ENCODE measurements around the gene INHBC.
A peak's percentile ranks its signal among the peaks of the same experiment; 100 is the strongest.

INHBC gene

DNA sequence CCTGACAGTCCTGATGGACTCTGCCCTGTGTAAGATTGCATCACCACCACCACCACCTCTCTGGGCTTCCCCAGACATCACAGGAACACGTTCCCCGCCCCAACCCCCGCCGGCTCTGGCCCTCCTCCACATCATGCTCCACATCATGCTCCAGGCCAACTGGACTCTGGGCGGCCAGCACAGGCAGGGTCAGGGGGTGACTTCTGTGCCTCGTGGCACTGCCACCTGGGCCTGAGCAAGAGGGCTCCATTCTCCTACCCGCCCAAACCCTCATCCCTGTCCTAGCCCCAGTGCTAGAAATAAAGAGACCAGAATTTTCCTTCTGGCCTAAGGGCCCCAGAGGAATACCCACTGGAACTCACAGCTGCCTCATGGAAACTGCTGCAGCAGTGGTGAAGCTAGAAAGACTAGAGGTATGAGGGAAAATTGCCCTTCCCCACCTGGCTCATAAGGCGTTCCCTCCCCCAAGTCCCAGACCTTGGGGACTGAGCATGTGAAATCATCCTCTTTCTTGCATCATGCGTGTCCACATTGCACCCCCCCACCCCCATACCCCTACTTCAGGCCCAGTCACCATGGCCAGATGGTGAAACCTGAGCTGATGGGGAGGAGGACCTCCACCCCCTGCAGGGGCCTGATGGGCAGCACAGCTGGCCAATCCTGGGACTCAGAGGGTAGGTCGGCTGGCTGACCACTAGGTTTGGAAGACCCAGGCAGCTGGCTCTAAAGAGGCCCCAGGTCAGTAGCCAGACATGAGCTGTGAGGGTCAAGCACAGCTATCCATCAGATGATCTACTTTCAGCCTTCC, 20.2 kb downstream of the INHBC start, which contains the start of gene INHBE:
INHBE (plus strand) TSS at position 742 of the 808 bp plus-strand sequence. CDS start 230 bp downstream, outside the sequence.
- no peak for DNase-seq

DNA sequence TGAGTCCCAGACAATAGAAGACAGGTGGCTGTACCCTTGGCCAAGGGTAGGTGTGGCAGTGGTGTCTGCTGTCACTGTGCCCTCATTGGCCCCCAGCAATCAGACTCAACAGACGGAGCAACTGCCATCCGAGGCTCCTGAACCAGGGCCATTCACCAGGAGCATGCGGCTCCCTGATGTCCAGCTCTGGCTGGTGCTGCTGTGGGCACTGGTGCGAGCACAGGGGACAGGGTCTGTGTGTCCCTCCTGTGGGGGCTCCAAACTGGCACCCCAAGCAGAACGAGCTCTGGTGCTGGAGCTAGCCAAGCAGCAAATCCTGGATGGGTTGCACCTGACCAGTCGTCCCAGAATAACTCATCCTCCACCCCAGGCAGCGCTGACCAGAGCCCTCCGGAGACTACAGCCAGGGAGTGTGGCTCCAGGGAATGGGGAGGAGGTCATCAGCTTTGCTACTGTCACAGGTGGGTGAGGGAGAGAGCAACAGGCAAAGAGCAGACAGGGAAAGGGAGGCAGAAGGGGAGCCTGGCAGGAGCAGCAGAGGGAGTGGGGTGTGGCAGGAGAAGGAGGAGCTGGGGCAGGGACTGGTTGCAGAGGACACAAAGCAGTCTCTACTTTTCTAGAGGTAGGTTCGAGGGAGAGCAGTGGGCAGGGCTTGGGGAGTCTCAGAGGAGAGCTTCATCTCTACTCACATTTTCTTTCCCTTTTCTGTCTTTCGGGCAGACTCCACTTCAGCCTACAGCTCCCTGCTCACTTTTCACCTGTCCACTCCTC, 21.0 kb downstream of the INHBC start:
- DNase-seq = no peak

DNA sequence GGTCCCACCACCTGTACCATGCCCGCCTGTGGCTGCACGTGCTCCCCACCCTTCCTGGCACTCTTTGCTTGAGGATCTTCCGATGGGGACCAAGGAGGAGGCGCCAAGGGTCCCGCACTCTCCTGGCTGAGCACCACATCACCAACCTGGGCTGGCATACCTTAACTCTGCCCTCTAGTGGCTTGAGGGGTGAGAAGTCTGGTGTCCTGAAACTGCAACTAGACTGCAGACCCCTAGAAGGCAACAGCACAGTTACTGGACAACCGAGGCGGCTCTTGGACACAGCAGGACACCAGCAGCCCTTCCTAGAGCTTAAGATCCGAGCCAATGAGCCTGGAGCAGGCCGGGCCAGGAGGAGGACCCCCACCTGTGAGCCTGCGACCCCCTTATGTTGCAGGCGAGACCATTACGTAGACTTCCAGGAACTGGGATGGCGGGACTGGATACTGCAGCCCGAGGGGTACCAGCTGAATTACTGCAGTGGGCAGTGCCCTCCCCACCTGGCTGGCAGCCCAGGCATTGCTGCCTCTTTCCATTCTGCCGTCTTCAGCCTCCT, 21.6 kb downstream of the INHBC start:
- DNase-seq = peak; percentile 60 to 65

DNA sequence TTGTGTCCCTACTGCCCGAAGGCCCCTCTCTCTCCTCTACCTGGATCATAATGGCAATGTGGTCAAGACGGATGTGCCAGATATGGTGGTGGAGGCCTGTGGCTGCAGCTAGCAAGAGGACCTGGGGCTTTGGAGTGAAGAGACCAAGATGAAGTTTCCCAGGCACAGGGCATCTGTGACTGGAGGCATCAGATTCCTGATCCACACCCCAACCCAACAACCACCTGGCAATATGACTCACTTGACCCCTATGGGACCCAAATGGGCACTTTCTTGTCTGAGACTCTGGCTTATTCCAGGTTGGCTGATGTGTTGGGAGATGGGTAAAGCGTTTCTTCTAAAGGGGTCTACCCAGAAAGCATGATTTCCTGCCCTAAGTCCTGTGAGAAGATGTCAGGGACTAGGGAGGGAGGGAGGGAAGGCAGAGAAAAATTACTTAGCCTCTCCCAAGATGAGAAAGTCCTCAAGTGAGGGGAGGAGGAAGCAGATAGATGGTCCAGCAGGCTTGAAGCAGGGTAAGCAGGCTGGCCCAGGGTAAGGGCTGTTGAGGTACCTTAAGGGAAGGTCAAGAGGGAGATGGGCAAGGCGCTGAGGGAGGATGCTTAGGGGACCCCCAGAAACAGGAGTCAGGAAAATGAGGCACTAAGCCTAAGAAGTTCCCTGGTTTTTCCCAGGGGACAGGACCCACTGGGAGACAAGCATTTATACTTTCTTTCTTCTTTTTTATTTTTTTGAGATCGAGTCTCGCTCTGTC, 22.3 kb downstream of the INHBC start:
- no peak for DNase-seq

DNA sequence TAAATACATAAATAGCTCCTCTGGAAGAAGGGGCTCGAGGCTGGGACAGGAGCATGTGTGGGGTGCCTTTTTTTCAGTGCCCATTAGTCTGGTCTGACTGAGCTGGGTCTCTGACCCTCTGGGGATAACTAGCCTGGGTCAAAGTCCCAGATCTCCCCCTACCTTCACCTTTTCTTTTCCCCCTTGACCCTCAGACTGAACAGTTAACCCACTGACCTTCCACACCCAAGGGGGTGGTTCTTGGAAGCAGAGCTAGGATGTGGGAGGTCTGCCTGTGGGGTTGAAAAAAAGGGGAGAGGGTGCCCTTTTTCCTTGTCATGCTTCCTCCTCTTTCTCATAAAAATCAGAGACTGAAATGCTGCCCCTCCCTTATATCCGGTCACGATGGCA, 24.1 kb downstream of the INHBC start:
- no peak for DNase-seq

DNA sequence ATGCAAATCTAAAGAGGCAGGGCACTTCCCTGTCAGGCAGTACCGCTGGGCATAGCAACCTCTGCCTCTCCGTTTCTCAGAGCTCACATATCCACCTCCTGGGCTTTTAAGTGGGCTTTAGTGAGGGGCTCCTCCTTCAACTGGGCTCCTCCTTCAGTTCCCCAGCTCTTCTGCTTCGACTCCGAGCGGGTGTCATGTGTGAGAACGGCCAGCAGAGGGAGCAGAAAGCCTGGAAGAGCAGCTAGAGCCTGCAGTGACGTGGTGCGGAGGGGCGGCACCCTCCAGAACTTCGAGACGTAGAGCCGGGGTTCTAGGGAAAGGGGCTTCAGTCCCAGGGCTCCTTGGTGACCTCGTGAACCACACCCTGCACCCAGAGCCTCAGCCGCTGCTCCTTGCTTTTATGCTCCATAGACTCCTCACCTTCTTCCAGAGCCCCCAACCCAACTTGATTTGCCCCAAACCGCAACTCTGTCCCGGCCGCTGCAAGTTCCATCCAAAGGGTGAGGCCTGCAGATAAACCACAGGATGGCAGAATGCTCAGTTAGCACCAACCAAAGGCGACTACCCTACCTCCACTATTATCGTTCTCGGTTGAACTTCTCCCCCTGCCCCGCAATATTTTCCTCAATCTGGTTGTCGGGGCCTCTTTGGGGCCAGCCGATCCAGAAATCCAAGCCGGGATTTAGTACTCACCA, 24.6 kb downstream of the INHBC start:
- DNase-seq = peak; percentile 95 to 96

DNA sequence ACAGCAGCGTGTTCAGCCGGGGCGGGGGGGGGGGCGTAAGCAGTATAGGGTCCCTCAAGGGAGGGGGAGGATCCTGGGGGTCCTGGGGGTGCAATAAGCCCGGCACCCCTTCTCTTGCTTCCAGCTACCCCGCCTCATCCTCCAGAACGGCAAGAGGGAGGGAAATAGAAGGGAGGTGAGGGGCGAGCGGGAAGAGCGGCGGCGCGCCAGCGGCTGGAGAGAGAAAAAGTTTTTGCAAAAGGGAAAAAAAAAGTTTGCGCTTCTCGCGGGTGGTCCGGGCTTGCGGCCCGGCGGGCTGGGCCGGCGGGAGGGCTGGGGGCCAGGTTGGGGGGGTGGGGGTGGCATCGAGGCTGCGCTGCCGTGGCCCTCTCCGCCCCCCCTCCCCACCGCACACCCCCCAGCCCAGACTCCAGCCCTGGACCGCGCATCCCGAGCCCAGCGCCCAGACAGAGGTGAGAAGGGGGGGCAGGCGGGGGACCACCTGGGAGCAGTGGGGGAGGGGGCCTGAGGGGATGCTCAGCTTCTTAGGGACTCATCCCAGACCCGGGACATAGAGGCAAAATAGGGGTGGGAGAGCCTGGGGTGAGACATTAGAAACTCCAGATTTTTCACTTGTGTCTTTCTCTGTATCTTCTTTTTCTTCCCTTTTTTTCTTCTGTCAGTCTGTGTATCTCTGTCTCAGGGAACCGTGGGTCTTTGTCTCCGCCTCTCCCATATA, 25.3 kb downstream of the INHBC start, which contains the start of gene GLI1:
GLI1 (plus strand) TSS at position 36 of the 718 bp plus-strand sequence. CDS start 3,907 bp downstream, outside the sequence.
- no peak for DNase-seq

DNA sequence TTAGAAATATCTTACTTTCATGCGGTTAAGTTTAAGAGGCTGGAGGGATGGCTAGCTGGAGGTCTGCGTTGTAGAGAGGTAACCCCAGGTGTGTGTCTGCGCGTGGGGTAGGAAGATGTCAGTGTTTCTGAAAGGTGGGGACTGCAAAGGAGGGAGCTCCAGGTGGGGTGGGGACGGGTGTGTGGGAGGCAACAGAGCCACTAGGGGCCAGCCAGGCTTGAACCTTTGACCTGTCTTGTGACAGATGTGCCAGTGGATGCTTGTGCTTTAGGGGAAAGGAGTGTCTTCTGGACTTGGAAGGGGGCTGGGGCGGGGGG, 25.8 kb downstream of the INHBC start:
- DNase-seq = no peak

DNA sequence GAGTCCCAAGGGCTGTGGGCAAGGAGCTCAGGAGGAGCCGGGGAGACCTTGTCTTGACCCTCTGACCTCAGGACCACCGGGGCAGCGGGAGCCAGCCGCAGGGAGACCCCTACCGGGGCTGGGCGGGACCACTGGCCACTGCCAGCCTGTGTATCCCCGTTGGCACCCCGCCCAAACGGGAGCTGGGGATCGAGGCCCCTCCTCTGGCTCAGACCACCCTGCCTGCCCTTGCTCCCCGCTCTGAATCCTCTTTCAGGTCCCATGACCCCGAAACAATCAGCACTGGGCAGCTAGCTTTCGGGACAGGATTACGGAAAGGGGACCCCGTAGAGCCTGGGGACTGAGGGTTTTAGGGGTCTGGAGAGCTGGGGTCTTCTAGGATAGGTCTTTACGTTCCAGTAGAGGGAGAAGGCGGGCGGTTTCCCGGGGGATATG, 26.3 kb downstream of the INHBC start:
- no peak for DNase-seq

DNA sequence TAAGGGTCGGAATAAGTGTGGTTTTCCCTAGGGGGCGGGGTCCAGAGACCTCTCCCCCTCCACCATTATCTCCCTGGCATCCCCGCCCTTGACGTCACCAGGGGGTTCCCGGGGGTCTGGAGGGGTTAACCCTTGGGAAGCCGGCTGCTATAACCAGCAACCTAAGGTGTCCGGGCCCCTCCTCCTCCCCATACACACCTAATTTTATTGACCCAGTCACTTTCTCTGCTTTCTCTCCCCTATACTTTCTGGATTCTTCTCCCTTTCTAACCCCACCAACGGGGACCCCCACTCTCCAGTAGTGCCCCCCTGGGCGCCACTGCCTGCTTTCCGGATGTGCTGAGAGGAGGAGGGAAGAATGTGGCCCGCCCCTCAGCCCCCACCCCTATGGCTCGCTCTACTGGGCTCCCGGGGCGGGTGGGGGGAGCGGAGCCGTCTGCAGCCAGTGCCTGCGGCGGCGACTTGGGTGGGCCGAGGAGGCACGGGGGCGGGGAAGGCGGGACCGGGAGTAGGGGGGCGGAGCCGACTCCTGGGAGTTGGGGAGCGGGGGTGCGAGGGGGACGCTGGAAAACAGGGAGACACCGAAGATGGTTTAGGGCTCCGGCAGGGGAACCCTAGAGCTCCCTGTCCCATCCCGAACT, 26.8 kb downstream of the INHBC start:
- DNase-seq = peak; percentile 37 to 67

DNA sequence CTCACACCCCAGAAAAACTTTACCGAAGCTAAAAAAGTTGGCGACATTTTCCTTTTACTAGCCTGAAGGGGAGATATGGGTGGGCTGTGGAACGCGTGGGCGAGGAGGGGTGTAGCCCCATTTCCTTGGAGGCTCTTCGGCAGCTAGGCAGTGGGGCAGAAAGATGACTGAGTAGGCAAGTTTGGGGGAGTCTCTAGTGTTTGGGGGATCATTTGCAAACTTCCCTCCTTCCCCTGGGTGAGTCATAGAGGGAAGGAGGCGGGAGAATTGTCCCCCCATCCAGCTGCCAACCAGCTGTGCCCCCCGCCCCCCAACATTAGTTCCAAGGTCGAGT, 27.3 kb downstream of the INHBC start:
- DNase-seq = no peak

DNA sequence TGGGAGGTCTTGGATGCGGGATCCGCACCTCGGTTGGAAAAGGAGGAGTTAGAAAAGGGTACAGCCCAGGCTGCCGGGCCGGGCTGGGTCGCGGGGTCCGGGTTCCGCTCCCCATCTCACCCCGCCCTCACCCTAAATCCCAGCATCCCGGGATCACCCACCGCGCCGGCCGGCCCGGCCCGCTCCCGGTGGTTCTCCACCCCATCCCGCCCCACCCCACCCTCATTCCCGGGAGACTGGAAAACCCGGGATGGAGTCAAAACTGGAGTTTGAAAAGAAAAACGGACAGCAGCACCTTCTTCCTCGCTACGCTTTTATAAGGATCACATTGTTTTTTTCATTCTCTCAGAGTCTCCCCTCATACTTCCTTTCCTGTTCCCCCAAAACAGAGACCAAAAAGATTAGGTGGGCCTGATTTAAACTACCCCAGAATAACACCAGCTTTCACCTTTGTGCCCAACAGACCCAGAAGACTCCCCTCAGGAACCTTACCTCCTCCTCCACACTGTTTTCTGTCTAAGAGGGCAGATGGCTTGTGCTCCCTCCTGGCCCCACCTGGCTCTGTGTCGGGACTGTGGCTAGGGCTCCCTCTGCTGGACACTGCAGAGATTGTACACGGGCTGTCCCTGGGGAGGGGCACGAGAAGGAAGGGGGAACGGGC, 27.8 kb downstream of the INHBC start:
- DNase-seq = peak; percentile 90 to 92

DNA sequence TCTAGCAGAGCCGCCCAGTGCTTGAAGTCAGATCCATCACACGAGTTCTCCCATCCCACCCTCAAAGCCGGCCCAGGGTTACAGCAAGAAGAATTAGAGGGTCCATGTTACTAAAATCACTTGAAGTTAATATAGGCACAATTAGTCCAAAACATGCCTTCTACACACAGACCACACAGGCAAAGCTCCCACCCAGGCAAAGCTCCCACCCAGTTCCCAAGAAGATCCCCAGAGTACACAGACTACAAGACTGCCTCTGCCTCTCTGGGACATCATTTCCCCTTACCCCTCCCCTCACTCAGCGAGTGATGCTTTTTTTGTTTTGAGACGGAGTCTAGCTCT, 28.3 kb downstream of the INHBC start:
- no peak for DNase-seq

DNA sequence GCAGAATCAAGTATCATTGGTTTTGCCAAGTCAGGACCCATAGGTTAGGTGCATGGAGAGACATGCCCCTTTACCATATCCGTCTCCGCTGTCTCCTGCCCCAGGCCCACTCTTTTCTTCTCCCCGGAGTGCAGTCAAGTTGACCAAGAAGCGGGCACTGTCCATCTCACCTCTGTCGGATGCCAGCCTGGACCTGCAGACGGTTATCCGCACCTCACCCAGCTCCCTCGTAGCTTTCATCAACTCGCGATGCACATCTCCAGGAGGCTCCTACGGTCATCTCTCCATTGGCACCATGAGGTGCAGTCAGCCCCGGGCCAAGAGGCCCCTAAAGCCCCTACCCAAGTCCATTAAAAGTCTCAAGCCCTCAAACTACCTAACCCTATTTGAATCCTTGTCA, 30.0 kb downstream of the INHBC start:
- DNase-seq = no peak

DNA sequence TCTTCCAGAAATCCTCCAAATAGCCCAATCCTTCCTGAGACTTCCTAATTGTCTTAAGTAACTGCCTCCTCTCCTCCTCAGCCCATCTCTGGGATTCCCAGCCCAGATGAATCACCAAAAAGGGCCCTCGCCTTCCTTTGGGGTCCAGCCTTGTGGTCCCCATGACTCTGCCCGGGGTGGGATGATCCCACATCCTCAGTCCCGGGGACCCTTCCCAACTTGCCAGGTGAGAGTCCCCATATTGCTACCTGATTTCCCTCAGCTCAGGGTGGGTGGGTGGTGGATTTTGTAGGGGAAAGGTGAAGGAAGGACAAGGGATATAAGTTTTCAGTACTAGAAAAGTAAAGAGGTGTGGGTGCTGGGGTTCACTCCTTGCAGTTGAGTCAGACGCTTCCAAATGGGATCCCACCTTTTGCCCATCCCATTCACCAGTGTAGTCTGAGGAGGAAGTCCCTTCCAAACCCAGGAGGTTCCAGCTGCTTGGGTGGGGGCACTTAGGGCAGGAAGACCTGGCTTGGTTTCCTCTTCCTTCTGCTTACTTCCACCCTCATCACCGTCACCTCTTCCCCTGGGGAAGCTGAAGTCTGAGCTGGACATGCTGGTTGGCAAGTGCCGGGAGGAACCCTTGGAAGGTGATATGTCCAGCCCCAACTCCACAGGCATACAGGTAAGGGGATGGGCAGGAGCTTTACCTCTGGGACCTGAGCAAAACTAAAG, 30.6 kb downstream of the INHBC start:
- no peak for DNase-seq

DNA sequence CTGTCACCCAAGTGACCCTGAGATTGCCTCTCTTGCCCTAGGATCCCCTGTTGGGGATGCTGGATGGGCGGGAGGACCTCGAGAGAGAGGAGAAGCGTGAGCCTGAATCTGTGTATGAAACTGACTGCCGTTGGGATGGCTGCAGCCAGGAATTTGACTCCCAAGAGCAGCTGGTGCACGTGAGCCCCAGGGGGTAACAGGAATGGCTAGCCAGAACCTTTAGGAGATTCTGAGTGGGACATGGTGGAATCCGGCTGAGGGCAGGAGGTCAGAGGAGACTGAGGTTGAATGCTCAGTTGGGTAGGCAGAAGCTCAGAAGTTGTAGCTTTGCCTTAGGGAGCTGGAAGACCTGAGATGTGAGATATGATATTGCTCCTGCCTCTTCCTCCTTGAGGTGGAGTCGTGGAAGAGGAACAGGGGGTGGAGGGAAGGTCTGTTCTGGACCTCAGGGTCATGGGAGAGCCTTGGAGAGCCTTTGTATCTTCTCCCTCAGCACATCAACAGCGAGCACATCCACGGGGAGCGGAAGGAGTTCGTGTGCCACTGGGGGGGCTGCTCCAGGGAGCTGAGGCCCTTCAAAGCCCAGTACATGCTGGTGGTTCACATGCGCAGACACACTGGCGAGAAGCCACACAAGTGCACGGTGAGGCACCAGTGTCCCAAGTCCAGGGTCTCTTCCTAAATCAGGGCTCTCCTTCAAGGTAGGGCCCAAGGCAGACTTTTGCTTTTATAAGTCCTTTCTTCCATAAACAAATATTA, 31.3 kb downstream of the INHBC start:
- DNase-seq = no peak

DNA sequence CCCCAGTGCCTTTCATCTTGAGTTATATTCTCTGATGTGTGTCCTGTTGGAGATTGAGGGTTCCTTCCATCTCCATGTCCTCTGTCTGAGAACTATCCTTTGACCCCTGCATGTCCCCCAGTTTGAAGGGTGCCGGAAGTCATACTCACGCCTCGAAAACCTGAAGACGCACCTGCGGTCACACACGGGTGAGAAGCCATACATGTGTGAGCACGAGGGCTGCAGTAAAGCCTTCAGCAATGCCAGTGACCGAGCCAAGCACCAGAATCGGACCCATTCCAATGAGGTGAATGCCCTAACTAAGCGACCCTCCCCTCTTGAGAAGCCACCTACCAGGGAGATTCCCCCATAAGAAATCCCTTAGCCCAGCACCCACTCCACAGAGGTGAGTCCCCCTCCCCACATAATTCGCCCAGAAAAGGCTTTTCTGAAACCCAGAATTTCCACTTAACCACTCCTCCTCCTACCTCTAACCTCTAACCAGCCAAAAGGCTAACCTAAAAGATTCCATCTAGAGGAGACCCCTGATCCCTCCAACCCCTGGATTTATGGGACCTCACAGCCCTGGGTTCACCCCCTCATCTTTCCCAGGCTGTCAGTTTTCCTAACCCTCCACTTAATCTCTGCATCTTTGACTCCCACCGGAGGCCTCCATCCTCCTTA, 32.8 kb downstream of the INHBC start:
- DNase-seq = no peak

DNA sequence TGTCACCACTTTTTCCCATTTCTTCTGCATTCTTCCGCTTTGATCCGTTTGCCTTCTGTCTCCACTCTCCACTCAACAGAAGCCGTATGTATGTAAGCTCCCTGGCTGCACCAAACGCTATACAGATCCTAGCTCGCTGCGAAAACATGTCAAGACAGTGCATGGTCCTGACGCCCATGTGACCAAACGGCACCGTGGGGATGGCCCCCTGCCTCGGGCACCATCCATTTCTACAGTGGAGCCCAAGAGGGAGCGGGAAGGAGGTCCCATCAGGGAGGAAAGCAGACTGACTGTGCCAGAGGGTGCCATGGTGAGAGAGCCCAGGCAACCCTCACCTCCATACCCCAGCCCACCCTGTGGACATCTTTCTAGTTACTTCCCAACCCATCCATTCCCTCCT, 33.3 kb downstream of the INHBC start:
- DNase-seq = no peak
